Gastroesophageal sphincter (tissue), 3 donors: Measurements from ENCODE around the gene KRTAP10-3.

Experiments used
- EP300 ChIP-seq: sonication (generic); formaldehyde crosslinking; IDR thresholded peaks from one replicate; pipeline ENCODE4 v1.6.1; 2017; ENCODE audit warnings: antibody characterized with exemption, mild to moderate bottlenecking
- POLR2A ChIP-seq, 2 donors: fragments of 450-650 bp; IDR thresholded peaks; one replicate each; pipeline ENCODE4 v1.6.1; 2017; ENCODE audit warnings: antibody characterized with exemption in 2 of 2, mild to moderate bottlenecking in 2 of 2, moderate library complexity in 1 of 2
- POLR2AphosphoS5 ChIP-seq: sonication (generic); formaldehyde crosslinking; IDR thresholded peaks from one replicate; pipeline ENCODE4 v1.6.1; 2017; ENCODE audit warnings: antibody characterized with exemption
- TF ChIP-seq, protein P1 (sequence below), 4 experiments: fragments of 200-600 bp in 2 of 4; fragments of 450-650 bp in 2 of 4; sonication (generic) in 1 of 4; IDR thresholded peaks; one replicate each; pipeline ENCODE4 v1.5.1; 2017 to 2019; ENCODE audit warnings: antibody characterized with exemption in 4 of 4, mild to moderate bottlenecking in 2 of 4, moderate library complexity in 2 of 4

DNA sequence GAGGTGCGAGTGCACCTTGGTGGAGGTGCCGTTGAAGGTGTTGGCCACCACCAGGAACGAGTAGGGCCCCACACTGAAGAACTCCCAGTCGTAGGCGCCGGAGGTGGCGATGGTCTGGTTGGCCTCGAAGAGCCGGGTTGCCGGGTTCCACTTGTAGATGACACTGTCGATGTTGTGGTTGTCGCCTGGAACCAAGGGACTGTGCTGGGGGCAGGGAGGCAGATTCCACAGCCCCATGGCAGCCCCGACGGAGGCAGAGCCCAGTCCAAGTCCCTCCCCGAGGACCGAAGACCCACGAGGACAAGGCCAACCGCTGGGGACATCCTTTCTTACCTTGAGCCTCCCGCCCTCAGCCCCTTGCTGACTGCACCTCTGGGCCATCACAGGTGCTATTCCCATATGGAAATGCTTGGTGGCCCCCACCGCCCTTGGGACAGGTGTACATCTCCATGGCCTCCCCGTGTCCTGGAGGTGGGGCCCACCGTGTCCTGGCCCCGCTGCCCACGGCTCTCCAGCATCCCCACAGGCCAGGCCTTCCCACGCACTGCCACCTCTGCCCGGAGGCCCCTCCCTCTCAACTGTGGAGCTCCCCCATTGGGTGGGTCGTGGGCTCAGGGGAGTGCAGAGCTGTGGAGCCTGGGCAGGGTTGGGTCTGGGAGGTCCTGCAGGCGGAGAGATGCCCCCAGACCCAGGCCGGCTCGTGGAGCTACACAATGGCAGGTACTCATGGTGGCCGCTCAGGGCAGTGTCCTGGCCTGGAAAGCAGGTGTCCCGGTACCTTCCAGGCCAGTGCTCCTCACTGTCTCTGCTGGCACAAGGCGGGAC, 36.5 kb downstream of the KRTAP10-3 start:
- no peak for TF ChIP-seq POLR2AphosphoS5
- TF ChIP-seq, protein P1, sequence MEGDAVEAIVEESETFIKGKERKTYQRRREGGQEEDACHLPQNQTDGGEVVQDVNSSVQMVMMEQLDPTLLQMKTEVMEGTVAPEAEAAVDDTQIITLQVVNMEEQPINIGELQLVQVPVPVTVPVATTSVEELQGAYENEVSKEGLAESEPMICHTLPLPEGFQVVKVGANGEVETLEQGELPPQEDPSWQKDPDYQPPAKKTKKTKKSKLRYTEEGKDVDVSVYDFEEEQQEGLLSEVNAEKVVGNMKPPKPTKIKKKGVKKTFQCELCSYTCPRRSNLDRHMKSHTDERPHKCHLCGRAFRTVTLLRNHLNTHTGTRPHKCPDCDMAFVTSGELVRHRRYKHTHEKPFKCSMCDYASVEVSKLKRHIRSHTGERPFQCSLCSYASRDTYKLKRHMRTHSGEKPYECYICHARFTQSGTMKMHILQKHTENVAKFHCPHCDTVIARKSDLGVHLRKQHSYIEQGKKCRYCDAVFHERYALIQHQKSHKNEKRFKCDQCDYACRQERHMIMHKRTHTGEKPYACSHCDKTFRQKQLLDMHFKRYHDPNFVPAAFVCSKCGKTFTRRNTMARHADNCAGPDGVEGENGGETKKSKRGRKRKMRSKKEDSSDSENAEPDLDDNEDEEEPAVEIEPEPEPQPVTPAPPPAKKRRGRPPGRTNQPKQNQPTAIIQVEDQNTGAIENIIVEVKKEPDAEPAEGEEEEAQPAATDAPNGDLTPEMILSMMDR (IDR thresholded peaks at IDR 0.05) = no peak
- TF ChIP-seq EP300 = no peak
- no peak for TF ChIP-seq POLR2A (IDR thresholded peaks at IDR 0.05)
